ENCODE results near the gene MACIR.
"Not testable (repeated sequence)": the region's sequence is repeated elsewhere in the genome, so short reads cannot be mapped to it uniquely, and the experiment has no call there.

The MACIR gene

DNA sequence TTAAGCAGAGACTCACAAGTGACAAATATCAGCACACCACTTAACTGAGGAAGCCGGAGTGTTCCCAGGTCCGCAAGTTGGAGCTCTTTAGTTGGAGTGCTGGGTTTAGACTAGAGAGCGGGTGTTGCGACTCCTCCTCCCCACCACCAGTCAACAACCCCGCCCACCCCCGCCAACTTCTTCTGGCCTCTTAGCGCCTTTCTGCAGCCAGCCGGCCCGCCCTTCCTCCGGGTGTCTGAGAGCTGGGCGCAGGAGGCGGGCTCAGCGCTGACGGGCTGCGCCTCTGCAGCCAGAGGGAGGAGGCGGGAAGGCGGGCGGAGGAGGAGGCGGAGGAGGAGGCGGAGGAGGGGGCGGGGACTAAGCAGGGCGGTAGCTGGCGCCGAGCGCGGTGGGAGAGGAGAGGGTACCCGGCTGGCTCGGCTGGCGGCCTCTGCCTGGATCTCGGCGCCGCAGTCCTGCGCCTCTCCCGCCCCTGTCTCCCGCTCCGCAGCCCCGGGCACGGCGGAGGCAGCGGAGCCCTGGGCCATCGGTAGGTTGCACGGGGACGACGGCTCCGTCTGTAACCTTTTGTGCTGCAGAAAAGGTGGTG lies at the start of gene MACIR:
Gene MACIR, plus strand, starts transcription at position 396 of the 589 bp plus-strand sequence. CDS start 17,157 bp downstream, outside the sequence.
- TF ChIP-seq POLR2A (IDR thresholded peaks at IDR 0.05; ENCODE audit: low read length) (peak; percentile 84), GATA1 (IDR thresholded peaks at IDR 0.05; ENCODE audit: low read depth, low read length) (no peak)
- peak; percentile 98 to 99 for DNase-seq

DNA sequence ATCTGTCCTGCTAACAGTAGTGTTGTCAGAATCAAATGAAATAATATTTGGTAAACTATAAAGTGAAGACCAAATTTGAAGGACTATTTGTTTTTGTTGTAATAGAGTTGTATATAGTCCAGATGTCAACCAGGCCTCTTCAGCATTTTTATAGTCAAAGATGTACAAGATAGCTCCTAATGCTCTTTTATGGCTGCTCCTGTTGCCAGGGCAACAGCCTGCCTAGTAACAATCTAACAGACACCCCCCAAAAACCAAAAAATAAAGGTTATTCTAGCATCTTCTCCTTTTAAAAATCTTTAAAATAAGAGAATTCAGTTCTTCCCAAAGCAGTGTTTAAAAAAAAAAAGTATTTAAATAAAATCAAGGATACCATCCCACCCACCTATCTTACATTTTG lies 49.5 kb upstream of the MACIR start:
- DNase-seq: no peak
- TF ChIP-seq POLR2A (IDR thresholded peaks at IDR 0.05; ENCODE audit: low read length) (no peak), GATA1 (IDR thresholded peaks at IDR 0.05; ENCODE audit: low read depth, low read length) (no peak)

- DNase-seq: no peak
- no peak for TF ChIP-seq GATA1 (IDR thresholded peaks at IDR 0.05; ENCODE audit: low read depth, low read length)
- TF ChIP-seq POLR2A (IDR thresholded peaks at IDR 0.05; ENCODE audit: low read length): no peak
These were observed 47.6 kb upstream of the MACIR start for GRCh38 chr5:103210952-103211351.

DNA sequence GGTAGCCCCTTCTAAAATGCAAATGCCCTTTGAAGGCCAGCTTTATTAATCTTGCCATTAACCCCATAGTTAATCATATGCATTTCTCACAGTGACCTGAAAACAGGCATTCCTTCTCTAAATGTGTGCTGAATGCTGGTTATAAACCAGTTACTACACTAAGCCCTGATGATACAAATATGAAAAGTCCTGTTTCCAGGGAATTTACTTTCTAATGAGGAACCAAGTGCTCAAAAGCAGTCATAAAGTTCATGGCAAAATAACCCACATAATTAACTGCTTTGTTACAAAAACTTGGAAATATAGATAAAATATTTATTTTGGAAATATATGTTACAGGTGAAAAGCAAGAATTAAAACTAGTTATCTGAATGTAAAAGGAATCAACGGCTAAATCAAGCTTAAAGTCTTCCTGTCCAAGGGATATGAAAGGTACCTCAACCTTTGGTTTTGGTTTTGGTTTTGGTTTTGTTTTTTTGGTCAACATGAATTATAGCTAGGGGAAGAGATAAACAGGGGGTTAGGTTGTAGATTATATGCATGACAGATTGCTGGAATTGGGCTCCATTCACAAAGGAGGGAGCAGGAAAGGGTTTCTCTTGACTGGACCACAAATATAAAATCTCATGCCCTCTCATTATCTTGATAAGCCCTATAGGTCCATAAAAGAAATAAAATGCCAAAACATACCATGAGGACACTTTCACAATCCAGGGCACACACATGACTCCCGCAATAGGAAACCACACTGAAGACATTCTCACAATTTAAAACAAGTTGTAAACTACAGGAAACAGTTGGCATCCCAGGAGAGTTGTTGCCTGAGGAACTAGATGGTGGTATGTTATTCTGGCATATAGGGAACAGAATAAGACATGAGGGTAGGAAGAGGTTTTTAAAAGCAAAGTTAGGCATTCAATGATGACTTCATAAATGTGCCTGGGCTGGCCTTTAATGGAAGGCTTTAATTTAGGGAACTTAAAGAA lies 46.7 kb upstream of the MACIR start:
- no peak for DNase-seq
- TF ChIP-seq POLR2A (IDR thresholded peaks at IDR 0.05; ENCODE audit: low read length) (no peak), GATA1 (IDR thresholded peaks at IDR 0.05; ENCODE audit: low read depth, low read length) (no peak)

DNA sequence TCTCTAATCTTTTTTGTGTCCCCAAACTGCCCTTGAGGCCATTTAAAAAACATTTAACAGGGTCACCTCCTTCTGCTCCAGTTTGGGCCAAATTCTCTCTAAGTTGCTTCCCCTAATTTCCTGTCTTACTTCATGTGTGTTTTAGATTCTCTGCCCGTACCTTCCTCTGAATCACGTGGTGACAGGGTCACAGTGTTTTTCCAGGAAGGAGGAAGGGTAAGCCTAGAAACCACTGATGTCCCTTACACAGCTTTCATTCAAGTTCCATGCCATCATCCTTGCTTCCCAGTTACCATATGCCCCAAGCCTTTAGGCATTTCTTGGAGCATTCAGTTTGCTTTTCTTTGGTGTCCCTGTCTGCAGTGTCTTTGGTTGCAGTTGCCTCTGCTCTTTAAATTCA lies 42.4 kb upstream of the MACIR start:
- TF ChIP-seq GATA1 (IDR thresholded peaks at IDR 0.05; ENCODE audit: low read depth, low read length) (no peak), POLR2A (IDR thresholded peaks at IDR 0.05; ENCODE audit: low read length) (no peak)

DNA sequence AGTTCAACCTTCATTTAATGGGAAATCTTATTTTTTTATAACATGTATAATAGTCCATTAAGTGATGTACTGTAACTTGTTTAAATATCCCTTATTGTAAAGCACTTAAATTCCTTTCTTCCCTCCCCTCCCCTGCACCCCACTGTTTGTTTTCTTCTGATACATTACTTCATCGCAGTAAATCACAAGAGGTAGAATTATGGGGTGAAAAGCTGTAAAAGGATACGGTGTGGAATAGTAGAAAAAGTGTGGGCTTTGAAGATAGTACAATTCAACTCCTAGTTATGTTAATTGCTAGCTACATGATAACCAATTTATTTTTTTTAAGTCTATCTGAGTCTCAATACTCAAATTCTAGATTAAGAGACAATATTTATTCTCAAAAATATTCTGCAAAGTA lies 41.9 kb upstream of the MACIR start:
- no peak for DNase-seq
- TF ChIP-seq POLR2A (IDR thresholded peaks at IDR 0.05; ENCODE audit: low read length) (no peak), GATA1 (IDR thresholded peaks at IDR 0.05; ENCODE audit: low read depth, low read length) (no peak)

More for the DNA sequence above, 42.4 kb upstream of the MACIR start:
- no peak for DNase-seq

DNA sequence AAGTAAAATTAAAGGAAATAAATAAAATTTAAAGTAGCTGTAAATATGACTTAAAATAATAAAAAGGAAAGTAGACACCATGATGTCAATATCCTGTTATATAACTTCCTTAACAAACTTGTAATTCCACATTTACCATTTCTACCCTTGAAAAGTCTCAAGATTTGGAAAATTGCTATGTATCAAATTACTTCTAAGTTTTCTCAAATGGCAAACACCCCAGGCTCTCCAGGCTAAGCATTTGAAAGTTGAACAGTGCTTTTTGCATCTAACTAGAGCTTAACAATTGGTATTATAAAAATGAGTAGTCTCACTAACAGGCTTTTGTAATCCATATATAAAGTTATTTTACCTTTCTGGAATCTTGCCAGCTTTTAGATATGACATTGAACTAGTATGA lies 41.5 kb upstream of the MACIR start:
- DNase-seq: no peak
- TF ChIP-seq GATA1 (IDR thresholded peaks at IDR 0.05; ENCODE audit: low read depth, low read length) (no peak), POLR2A (IDR thresholded peaks at IDR 0.05; ENCODE audit: low read length) (no peak)

- TF ChIP-seq GATA1 (IDR thresholded peaks at IDR 0.05; ENCODE audit: low read depth, low read length) (no peak), POLR2A (IDR thresholded peaks at IDR 0.05; ENCODE audit: low read length) (no peak)
These were observed 40.4 kb upstream of the MACIR start for GRCh38 chr5:103218164-103218563.

DNA sequence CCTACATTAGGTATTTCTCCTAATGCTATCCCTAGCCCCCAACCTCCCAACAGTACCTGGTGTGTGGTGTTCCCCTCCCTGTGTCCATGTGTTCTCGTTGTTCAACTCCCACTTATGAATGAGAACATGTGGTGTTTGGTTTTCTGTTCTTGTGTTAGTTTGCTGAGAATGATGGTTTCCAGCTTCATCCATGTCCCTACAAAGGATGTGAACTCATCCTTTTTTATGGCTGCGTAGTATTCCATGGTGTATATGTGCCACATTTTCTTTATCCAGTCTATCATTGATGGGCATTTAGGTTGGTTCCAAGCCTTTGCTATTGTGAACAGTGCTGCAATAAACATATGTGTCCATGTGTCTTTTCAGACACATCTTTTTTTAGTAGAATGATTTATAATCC lies 39.5 kb upstream of the MACIR start:
- DNase-seq: not testable (repeated sequence)

More at GRCh38 chr5:103218164-103218563, 40.4 kb upstream of the MACIR start:
- DNase-seq: no peak

DNA sequence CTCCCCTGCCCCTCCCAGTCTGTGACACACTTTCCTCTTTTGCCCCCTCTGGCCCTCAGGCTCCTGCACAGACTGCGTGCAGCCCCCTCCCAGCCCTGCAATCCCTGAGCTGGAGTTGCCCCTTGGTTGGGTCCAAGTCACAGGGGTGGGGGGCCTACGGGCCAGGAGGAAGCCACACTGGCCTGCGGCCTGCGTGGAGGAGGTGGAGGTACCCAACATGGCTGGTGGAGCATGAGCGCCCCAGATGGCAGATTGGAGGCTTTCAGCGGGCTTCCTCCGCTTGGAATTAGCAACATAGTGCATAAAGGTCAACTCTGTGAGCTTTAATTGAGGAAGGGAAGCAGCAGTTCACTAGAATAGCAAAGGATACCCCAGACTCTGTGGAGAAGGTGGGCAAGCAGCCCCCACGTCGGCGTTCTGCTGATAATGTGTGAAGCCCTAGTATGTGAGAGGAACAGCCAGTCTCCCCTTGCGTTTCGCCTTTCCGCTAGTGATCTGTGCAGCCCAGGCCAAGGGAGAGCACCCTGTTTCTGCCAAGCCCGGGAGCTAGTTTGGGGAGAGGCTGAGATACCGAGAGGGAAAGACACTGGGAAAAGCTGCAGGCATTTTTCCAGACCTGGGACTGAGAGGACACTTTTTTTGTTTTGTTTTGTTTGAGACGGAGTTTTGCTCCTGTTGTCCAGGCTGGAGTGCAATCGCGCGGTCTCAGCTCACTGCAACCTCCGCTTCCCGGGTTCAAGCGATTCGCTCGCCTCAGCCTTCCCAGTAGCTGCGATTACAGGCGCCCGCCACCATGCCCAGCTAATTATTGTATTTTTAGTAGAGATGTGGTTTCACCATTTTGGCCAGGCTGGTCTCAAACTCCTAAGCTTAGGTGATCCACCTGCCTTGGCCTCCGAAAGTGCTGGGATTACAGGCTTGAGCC lies 35.3 kb upstream of the MACIR start:
- no peak for DNase-seq
- no peak for TF ChIP-seq POLR2A (IDR thresholded peaks at IDR 0.05; ENCODE audit: low read length)
- TF ChIP-seq GATA1 (IDR thresholded peaks at IDR 0.05; ENCODE audit: low read depth, low read length): no peak

GRCh38 chr5:103224118-103224893 lies 34.3 kb upstream of the MACIR start:
- DNase-seq: peak; percentile 70
- TF ChIP-seq GATA1 (IDR thresholded peaks at IDR 0.05; ENCODE audit: low read depth, low read length) (no peak), POLR2A (IDR thresholded peaks at IDR 0.05; ENCODE audit: low read length) (no peak)

- TF ChIP-seq POLR2A (IDR thresholded peaks at IDR 0.05; ENCODE audit: low read length) (no peak), GATA1 (IDR thresholded peaks at IDR 0.05; ENCODE audit: low read depth, low read length) (no peak)
These were observed 33.7 kb upstream of the MACIR start for GRCh38 chr5:103224894-103225246.

GRCh38 chr5:103228061-103228460 lies 30.5 kb upstream of the MACIR start:
- no peak for DNase-seq

More at GRCh38 chr5:103224894-103225246, 33.7 kb upstream of the MACIR start:
- DNase-seq: no peak

More at GRCh38 chr5:103228061-103228460, 30.5 kb upstream of the MACIR start:
- TF ChIP-seq POLR2A (IDR thresholded peaks at IDR 0.05; ENCODE audit: low read length): no peak
- TF ChIP-seq GATA1 (IDR thresholded peaks at IDR 0.05; ENCODE audit: low read depth, low read length): no peak

Measured in erythroblast (primary cell).